Erythroblast (primary cell): ENCODE results near the gene SPATA19.

ENCODE experiments used
- GATA1 ChIP-seq: IDR thresholded peaks from 2 replicates; pipeline ENCODE4 v1.6.1; 2011; ENCODE audit warnings: low read depth, mild to moderate bottlenecking, control low read depth, low read length, moderate library complexity
- POLR2A ChIP-seq: IDR thresholded peaks from 2 replicates; pipeline ENCODE4 v1.6.1; 2011; ENCODE audit warnings: mild to moderate bottlenecking, low read length

DNA sequence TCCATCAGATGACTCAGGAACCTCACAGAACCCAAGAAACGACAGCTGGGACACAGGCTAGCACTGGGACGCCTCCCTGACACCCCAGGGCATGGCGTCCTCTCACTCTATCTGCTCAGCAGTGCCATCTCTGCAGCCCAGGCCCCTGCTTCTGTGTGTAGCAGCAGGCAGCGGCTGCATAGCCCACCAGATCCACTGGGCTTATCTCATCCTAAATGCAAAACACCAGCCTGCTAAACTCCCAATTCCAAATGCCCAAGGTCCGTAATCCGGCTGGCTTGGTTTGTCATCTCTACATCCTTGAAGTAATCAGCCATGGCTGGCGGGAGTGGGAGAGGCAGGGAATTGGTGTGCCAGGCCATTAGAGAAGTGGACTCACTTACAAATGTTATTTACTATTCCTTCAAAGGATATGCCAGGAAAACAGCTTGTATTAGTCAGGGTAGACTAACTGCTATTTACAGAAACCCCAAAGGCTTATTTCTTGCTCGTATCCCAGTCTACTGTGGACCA lies 30.7 kb downstream of the SPATA19 start:
- no peak for TF ChIP-seq POLR2A
- TF ChIP-seq GATA1, result no peak
